CD14-positive monocyte (primary cell): ENCODE results near the gene CLDN6. TPM values are rescaled to one million over a fixed set of nuclear protein-coding genes. Genes with fewer than 3 reads are reported as not detected.

Experiments
- DNase-seq, 3 donors: peaks; one replicate each; pipeline ENCODE4 v3.0.0-alpha.2; 2011 to 2022
- H2AFZ ChIP-seq: 2 replicates; pipeline ENCODE4 v1.6.0; 2012; ENCODE audit warnings: mild to moderate bottlenecking, low read depth, low read length, inconsistent platforms; ENCODE audit not compliant: insufficient read depth, poor library complexity, severe bottlenecking
- H3K27ac ChIP-seq, 2 donors: 1 replicate in 1 of 2; 2 replicates in 1 of 2; pipeline ENCODE4 v1.5.1; 2012 to 2013; ENCODE audit warnings: low read length in 2 of 2, control low read depth in 1 of 2, inconsistent platforms in 1 of 2, low read depth in 1 of 2, mild to moderate bottlenecking in 1 of 2
- H3K27me3 ChIP-seq, 2 donors: one replicate each; pipeline versions ENCODE4 v1.6.0 to v1.6.1; 2011 to 2013; ENCODE audit warnings: low read length in 2 of 2; ENCODE audit not compliant: control insufficient read depth in 2 of 2, insufficient read depth in 2 of 2
- H3K36me3 ChIP-seq, 2 donors: replicated peaks in 1 of 2; 1 replicate in 1 of 2; 2 replicates in 1 of 2; pipeline versions ENCODE4 v1.5.1 to v1.6.1; 2012 to 2013; ENCODE audit warnings: low read length in 2 of 2, control low read depth in 1 of 2, inconsistent platforms in 1 of 2, mild to moderate bottlenecking in 1 of 2; ENCODE audit not compliant: insufficient read depth in 2 of 2, control insufficient read depth in 1 of 2
- H3K4me1 ChIP-seq, 2 donors: 1 replicate in 1 of 2; 2 replicates in 1 of 2; pipeline versions ENCODE4 v1.5.1 to v1.6.1; 2012 to 2013; ENCODE audit warnings: low read length in 2 of 2, control low read depth in 1 of 2, inconsistent platforms in 1 of 2, mild to moderate bottlenecking in 1 of 2, moderate library complexity in 1 of 2; ENCODE audit not compliant: insufficient read depth in 2 of 2, control insufficient read depth in 1 of 2
- H3K4me2 ChIP-seq: replicated peaks from 2 replicates; pipeline ENCODE3; 2012; ENCODE audit warnings: low read length, moderate library complexity, mild to moderate bottlenecking; ENCODE audit not compliant: poor library complexity, severe bottlenecking; ENCODE audit errors: extremely low read depth
- H3K4me3 ChIP-seq, 3 experiments: fragments of 200-600 bp in 1 of 3; sonication (generic) in 1 of 3; replicated peaks in 1 of 3; 1 replicate in 2 of 3; 2 replicates in 1 of 3; pipeline ENCODE4 v1.5.1; 2011 to 2013; ENCODE audit warnings: low read length in 3 of 3, mild to moderate bottlenecking in 3 of 3, control low read depth in 2 of 3, low read depth in 2 of 3, inconsistent platforms in 1 of 3, moderate library complexity in 1 of 3
- H3K79me2 ChIP-seq: 2 replicates; pipeline ENCODE4 v1.6.0; 2012; ENCODE audit warnings: mild to moderate bottlenecking, control low read depth, inconsistent platforms, low read length, moderate library complexity; ENCODE audit not compliant: insufficient read depth
- H3K9ac ChIP-seq: 2 replicates; pipeline ENCODE4 v1.6.0; 2017; ENCODE audit warnings: low read length, mild to moderate bottlenecking; ENCODE audit not compliant: insufficient read depth, poor library complexity, severe bottlenecking
- H3K9me3 ChIP-seq, 2 donors: replicated peaks in 1 of 2; 1 replicate in 1 of 2; 2 replicates in 1 of 2; pipeline versions ENCODE4 v1.5.1 to v1.6.1; 2012 to 2013; ENCODE audit warnings: low read length in 2 of 2, control low read depth in 1 of 2; ENCODE audit not compliant: control insufficient read depth in 1 of 2, insufficient read depth in 1 of 2
- H4K20me1 ChIP-seq: 2 replicates; pipeline ENCODE4 v1.6.0; 2012; ENCODE audit warnings: mild to moderate bottlenecking, low read length, control low read depth, moderate library complexity; ENCODE audit not compliant: insufficient read depth
- H3K27ac Mint-ChIP-seq, 7 donors: one replicate each; pipeline ENCODE4 v1.8.0; 2020; ENCODE audit warnings: mild to moderate bottlenecking in 7 of 7, mixed read lengths in 7 of 7, moderate library complexity in 6 of 7, inconsistent platforms in 2 of 7
- H3K27me3 Mint-ChIP-seq, 3 donors: one replicate each; pipeline ENCODE4 v1.8.0; 2021 to 2022; ENCODE audit warnings: low read depth in 3 of 3, mild to moderate bottlenecking in 3 of 3, mixed read lengths in 3 of 3, moderate library complexity in 3 of 3, inconsistent platforms in 1 of 3
- H3K36me3 Mint-ChIP-seq, 2 donors: one replicate each; pipeline ENCODE4 v1.8.0; 2020; ENCODE audit warnings: mixed read lengths in 2 of 2, inconsistent platforms in 1 of 2, mild to moderate bottlenecking in 1 of 2
- H3K4me1 Mint-ChIP-seq: one replicate; pipeline ENCODE4 v1.8.0; 2020; ENCODE audit warnings: mild to moderate bottlenecking, mixed read lengths
- H3K4me3 Mint-ChIP-seq, 2 donors: one replicate each; pipeline ENCODE4 v1.8.0; 2020; ENCODE audit warnings: mild to moderate bottlenecking in 2 of 2, mixed read lengths in 2 of 2, moderate library complexity in 1 of 2
- H3K9me3 Mint-ChIP-seq, 7 donors: one replicate each; pipeline ENCODE4 v1.8.0; 2020 to 2022; ENCODE audit warnings: mixed read lengths in 7 of 7, mild to moderate bottlenecking in 6 of 7, moderate library complexity in 6 of 7, inconsistent platforms in 2 of 7
- WGBS: methylation state at CpG from one replicate; pipeline ENCODE4 v1.1.5; 2013; ENCODE audit warnings: missing lambda C conversion rate; ENCODE audit not compliant: insufficient coverage; 5-methylcytosine and 5-hydroxymethylcytosine counted together
- intact Hi-C, 2 donors: fragments of 100-400 bp; cut with micrococcal nuclease; formaldehyde crosslinking; loops; one replicate each; pipeline versions ENCODE4 v1.15.0 to v1.15.1; 2023
- polyA plus RNA-seq, 3 donors: library from polyadenylated mRNA; depleted of rRNA in 1 of 3; unstranded in 2 of 3; stranded (reverse) in 1 of 3; fragments of 300-500 nt in 2 of 3; fragments of >200 nt in 1 of 3; fragmentation: Illumina TruSeq in 2 of 3; gene quantifications; 1 replicate in 2 of 3; 2 replicates in 1 of 3; pipeline ENCODE4 v1.2.3, GENCODE V29; 2012 to 2021
- TF ChIP-seq, protein P1 (sequence below): fragments of 200-600 bp; IDR thresholded peaks from one replicate; pipeline ENCODE4 v1.8.0; 2022; ENCODE audit warnings: antibody characterized with exemption, mild to moderate bottlenecking

CLDN6 gene
- polyA plus RNA-seq, 3 donors: not detected

DNA sequence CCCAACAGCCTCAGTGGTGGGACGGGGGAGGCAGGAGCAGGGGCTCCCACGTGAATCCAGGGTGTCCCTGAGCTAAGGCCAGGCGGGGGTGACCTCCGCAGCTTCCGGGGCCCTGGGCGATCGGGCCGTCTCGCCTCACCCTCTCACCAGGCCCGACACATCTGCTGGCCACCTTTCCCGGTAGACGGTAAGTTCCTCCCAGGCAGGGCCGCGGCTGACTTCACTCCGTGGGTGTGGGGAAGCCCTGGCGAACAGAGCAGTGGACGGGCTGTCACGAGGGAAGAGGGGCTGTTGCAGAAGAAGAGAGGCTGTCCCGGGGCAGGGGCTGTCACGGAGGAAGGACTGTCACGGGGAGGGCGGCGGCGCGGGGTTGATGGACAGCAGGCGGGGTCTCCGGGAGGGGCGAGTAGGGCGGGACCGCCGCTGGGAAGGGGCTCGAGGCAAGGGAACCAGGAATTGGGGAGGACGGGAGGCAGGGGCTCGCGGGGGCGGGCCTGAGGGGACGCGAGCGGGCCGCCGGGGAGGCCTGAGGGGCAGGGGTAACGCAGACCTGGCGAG lies 38.2 kb downstream of the CLDN6 start:
- Histone ChIP-seq H3K9me3 (no peaks in the 10 kb centered on the region), H3K79me2 (peaks cover 11% of the 10 kb centered on the region), H4K20me1 (no peaks in the 10 kb centered on the region), H3K36me3 (peaks cover 3 to 5% of the 10 kb centered on the region in 2 donors), H3K4me2 (peak overlapping the region; percentile 99), H3K27ac (no peak overlapping the region), H3K9ac (peak overlapping the region; percentile 89), H3K4me1 (peaks cover 22 to 29% of the 10 kb centered on the region in 2 donors), H3K4me3 (peak overlapping the region; percentile 65 to 92 (median 86)), H3K27me3 (no peaks in the 10 kb centered on the region), H2AFZ (peak overlapping the region; percentile 83)
- peak overlapping the region; percentile 65 to 72 for H3K4me3 Mint-ChIP-seq
- H3K27me3 Mint-ChIP-seq: peaks cover 2 to 8% (median 3%) of the 10 kb centered on the region in 3 donors
- TF ChIP-seq, protein P1, sequence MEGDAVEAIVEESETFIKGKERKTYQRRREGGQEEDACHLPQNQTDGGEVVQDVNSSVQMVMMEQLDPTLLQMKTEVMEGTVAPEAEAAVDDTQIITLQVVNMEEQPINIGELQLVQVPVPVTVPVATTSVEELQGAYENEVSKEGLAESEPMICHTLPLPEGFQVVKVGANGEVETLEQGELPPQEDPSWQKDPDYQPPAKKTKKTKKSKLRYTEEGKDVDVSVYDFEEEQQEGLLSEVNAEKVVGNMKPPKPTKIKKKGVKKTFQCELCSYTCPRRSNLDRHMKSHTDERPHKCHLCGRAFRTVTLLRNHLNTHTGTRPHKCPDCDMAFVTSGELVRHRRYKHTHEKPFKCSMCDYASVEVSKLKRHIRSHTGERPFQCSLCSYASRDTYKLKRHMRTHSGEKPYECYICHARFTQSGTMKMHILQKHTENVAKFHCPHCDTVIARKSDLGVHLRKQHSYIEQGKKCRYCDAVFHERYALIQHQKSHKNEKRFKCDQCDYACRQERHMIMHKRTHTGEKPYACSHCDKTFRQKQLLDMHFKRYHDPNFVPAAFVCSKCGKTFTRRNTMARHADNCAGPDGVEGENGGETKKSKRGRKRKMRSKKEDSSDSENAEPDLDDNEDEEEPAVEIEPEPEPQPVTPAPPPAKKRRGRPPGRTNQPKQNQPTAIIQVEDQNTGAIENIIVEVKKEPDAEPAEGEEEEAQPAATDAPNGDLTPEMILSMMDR: no peak
- intact Hi-C loops: no loop called here
- H3K9me3 Mint-ChIP-seq: no peaks in the 10 kb centered on the region
- 13% methylated on average over 42 of the region's 43 CpGs for WGBS
- peaks cover 0 to 10% of the 10 kb centered on the region in 2 donors for H3K36me3 Mint-ChIP-seq
- peak overlapping the region in 2 of 7 donors; percentile 41 to 68 for H3K27ac Mint-ChIP-seq
- H3K4me1 Mint-ChIP-seq: peaks cover 28% of the 10 kb centered on the region
- DNase-seq: peak in 1 of 3 donors; percentile 46

DNA sequence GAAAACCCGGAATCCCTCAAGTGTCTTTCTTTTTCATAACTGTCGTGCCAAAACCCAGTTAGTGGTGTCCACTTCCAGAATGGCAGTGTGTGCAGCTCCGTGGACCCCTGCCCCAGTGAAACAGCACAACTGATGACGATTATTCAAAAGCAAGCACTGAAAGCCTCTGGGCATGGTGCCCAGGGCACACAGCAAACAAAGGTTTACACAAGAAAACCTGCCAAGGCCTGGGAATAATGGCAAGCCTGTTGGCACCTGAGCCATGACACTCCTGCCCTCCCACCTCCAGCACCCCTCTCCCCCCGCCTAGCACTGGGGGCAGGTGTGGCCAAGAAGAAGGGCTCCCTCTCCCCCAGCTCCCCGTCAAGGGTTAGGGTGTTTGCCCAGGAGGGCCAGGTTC lies 40.5 kb downstream of the CLDN6 start:
- Mint-ChIP-seq H3K9me3 (no peaks in the 10 kb centered on the region), H3K27me3 (peaks cover 0 to 3% (median 1%) of the 10 kb centered on the region in 3 donors), H3K27ac (no peak overlapping the region), H3K4me1 (peaks cover 25% of the 10 kb centered on the region), H3K36me3 (peaks cover 4 to 20% of the 10 kb centered on the region in 2 donors), H3K4me3 (no peak overlapping the region)
- Histone ChIP-seq H3K4me2 (no peak overlapping the region), H3K9ac (no peak overlapping the region), H3K4me3 (no peak overlapping the region), H3K9me3 (no peaks in the 10 kb centered on the region), H3K27me3 (no peaks in the 10 kb centered on the region), H3K27ac (no peak overlapping the region), H3K4me1 (peaks cover 18 to 21% of the 10 kb centered on the region in 2 donors), H2AFZ (no peak overlapping the region), H3K79me2 (peaks cover 11% of the 10 kb centered on the region), H3K36me3 (peaks cover 16 to 23% of the 10 kb centered on the region in 2 donors), H4K20me1 (peaks cover 1% of the 10 kb centered on the region)
- intact Hi-C loops: no loop called here
- TF ChIP-seq, protein P1: no peak
- 97% methylated on average over 4 of the region's 6 CpGs for WGBS
- no peak for DNase-seq
